Spinal cord (tissue), 10 donors: ENCODE measurements around the gene PRAME. TPM values are rescaled to one million over a fixed set of nuclear protein-coding genes. Genes with fewer than 3 reads are reported as not detected.
"Not testable (repeated sequence)": the region's sequence is repeated elsewhere in the genome, so short reads cannot be mapped to it uniquely, and the experiment has no call there.

Experiments used
- DNase-seq, 6 donors: peaks; one replicate each; pipeline versions ENCODE4 v3.0.0 to v3.0.0-alpha.2; 2013 to 2015; ENCODE audit warnings: low spot score in 6 of 6, low read depth in 4 of 6
- H3K27ac ChIP-seq: one replicate; pipeline ENCODE4 v1.5.1; 2013; ENCODE audit warnings: low read depth, low read length, control low read depth
- H3K27me3 ChIP-seq: one replicate; pipeline ENCODE4 v1.6.1; 2013; ENCODE audit warnings: low read length; ENCODE audit not compliant: control insufficient read depth, insufficient read depth
- H3K36me3 ChIP-seq: one replicate; pipeline ENCODE4 v1.6.1; 2013; ENCODE audit warnings: low read length; ENCODE audit not compliant: control insufficient read depth, insufficient read depth
- H3K4me1 ChIP-seq: one replicate; pipeline ENCODE4 v1.6.1; 2013; ENCODE audit warnings: low read length; ENCODE audit not compliant: control insufficient read depth, insufficient read depth
- H3K4me3 ChIP-seq: one replicate; pipeline ENCODE4 v1.5.1; 2013; ENCODE audit warnings: low read depth, low read length, control low read depth
- H3K9me3 ChIP-seq: one replicate; pipeline ENCODE4 v1.6.1; 2013; ENCODE audit warnings: low read length; ENCODE audit not compliant: control insufficient read depth, insufficient read depth
- WGBS: methylation state at CpG from one replicate; pipeline ENCODE4 v1.1.5; 2013; ENCODE audit warnings: missing lambda C conversion rate; ENCODE audit not compliant: insufficient coverage; 5-methylcytosine and 5-hydroxymethylcytosine counted together
- polyA plus RNA-seq, 2 donors: library from polyadenylated mRNA; unstranded; fragments of 120-200 nt; gene quantifications; one replicate each; pipeline ENCODE4 v1.2.1, GENCODE V29; 2013; ENCODE audit not compliant: insufficient read length in 2 of 2
- total RNA-seq, 2 donors: library from RNA; depleted of rRNA in 1 of 2; stranded (reverse); fragments of 120-200 nt in 1 of 2; fragments of >200 nt in 1 of 2; gene quantifications; one replicate each; pipeline versions ENCODE4 v1.2.3 to v1.2.4, GENCODE V29; 2013 to 2014
- donor health status: healthy.

The PRAME gene
- total and polyA plus RNA-seq, 4 donors, result 0.17 to 0.30 TPM; not detected in 2

GRCh38 chr22:22536515-22536914 is 22.6 kb downstream of the PRAME start:
- Histone ChIP-seq H3K9me3 (no peaks in the 10 kb centered on the region), H3K4me1 (no peaks in the 10 kb centered on the region), H3K36me3 (no peaks in the 10 kb centered on the region), H3K27me3 (peaks cover 2% of the 10 kb centered on the region), H3K4me3 (no peak overlapping the region), H3K27ac (no peak overlapping the region)
- DNase-seq, result no peak
- no CpG with 5 or more reads among the region's 6 CpGs for WGBS

DNA sequence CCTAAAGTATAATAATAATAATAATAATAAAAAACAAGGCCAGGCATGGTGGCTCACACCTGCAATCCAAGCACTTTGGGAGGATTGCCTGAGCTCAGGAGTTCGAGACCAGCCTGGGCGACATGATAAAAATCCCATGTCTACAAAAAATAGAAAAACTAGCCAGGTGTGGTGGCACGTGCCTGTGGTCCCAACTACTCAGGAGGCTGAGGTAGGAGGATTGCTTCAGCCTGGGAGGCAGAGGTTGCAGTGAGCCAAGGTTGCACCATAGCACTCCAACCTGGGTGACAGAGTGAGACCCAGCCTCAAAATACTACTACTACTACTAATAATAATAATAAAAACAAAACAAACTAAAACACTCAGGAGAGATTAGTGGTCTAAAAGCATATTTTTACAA is 23.4 kb downstream of the PRAME start:
- H3K4me3 ChIP-seq, result no peak overlapping the region
- 80% methylated on average over 2 of the region's 3 CpGs for WGBS
- no peaks in the 10 kb centered on the region for H3K9me3 ChIP-seq
- peaks cover 2% of the 10 kb centered on the region for H3K27me3 ChIP-seq
- DNase-seq, result no peak
- no peaks in the 10 kb centered on the region for H3K4me1 ChIP-seq
- no peak overlapping the region for H3K27ac ChIP-seq
- H3K36me3 ChIP-seq, result no peaks in the 10 kb centered on the region

DNA sequence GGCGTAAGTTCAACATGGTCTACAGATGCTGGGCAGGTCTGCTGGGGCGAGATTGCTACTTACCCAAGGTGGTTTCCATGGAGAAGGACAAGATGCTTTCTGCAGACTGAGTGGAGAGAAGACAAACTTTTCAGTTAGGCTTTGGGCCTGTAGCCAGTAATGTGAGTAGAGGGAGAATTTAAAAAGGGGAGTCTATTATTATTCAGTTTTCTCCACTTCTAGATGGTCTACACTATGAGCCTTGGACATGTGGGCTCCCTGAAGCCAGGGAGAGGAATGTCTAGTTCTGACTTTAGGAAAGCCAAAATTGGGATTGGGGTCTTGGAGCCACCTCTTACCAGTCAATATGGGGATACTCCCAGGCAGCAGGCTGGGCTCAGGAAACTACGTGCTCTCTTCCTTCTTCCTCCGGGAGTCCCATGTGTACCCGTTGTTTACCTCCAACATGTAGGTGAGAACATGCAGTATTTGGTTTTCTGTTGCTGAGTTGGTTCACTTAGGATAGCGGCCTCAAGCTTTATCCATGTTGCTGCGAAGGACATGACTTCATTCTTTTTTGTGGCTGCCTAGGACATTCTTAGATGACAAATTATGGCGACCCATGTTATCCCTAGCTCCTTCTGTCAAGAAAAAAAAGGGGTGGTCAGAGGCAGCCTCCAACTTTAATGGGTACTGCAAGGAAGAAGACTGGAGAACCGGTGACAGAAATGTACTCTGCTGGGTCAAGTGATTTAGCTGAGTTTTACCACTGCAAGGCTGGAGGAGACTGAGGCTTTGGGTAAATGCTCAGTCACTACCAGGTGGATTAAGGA is 24.3 kb downstream of the PRAME start:
- no peaks in the 10 kb centered on the region for H3K9me3 ChIP-seq
- 86% methylated on average over 7 of the region's 9 CpGs for WGBS
- DNase-seq, result no peak
- no peaks in the 10 kb centered on the region for H3K36me3 ChIP-seq
- peaks cover 2% of the 10 kb centered on the region for H3K27me3 ChIP-seq
- H3K27ac ChIP-seq, result no peak overlapping the region
- H3K4me3 ChIP-seq, result no peak overlapping the region
- no peaks in the 10 kb centered on the region for H3K4me1 ChIP-seq

DNA sequence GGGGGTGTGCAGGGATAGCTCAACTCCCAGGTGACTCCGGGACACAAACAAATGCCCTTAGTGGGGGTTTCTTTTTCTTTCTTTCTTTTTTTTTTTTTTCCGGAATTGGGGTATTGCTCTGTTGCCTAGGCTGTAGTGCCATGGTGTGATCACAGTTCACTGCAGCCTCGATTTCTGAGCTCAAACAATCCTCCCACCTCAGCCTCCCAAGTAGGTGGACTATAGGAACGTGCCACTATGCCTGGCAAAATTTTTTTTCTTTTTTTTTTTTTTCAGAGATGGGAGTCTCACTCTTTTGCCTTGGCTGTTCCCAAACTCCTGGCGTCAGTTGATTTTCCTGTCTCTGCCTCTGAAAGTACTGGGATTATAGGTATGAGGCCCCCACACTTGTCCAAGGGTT is 25.2 kb downstream of the PRAME start:
- Histone ChIP-seq H3K27me3 (peaks cover 2% of the 10 kb centered on the region), H3K4me3 (no peak overlapping the region), H3K4me1 (no peaks in the 10 kb centered on the region), H3K36me3 (no peaks in the 10 kb centered on the region), H3K27ac (no peak overlapping the region), H3K9me3 (no peaks in the 10 kb centered on the region)
- 60% methylated on average over 1 of the region's 5 CpGs for WGBS
- no peak for DNase-seq

DNA sequence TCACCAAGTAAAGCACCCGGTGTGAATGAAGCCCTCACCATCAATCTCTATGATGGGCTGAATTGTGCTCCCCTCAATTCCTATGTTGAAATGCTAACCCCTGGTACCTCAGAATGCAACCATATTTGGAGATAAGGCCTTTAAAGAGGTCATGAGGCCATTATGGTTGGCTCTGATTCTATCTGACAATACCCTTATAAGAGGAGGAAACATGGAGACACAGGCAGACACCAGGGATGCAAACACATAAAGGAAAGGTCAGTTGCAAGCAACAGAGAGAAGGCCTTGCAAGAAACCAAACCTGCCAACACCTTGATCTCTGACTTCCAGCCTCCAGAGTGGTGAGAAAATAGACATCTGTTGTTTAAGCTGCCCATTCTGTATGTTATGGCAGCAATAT is 25.6 kb downstream of the PRAME start:
- no peaks in the 10 kb centered on the region for H3K36me3 ChIP-seq
- H3K27ac ChIP-seq, result no peak overlapping the region
- no peaks in the 10 kb centered on the region for H3K9me3 ChIP-seq
- H3K4me1 ChIP-seq, result no peaks in the 10 kb centered on the region
- no CpG with 5 or more reads among the region's 1 CpG for WGBS
- DNase-seq, result no peak
- H3K27me3 ChIP-seq, result peaks cover under 1% of the 10 kb centered on the region
- no peak overlapping the region for H3K4me3 ChIP-seq

- not testable (repeated sequence) for H3K27ac ChIP-seq, DNase-seq, H3K4me3 ChIP-seq, H3K27me3 ChIP-seq, H3K9me3 ChIP-seq, H3K4me1 ChIP-seq, H3K36me3 ChIP-seq
- WGBS, result 91% methylated on average over 3 of the region's 12 CpGs
Observed at GRCh38 chr22:22532547-22533071, 26.5 kb downstream of the PRAME start.

DNA sequence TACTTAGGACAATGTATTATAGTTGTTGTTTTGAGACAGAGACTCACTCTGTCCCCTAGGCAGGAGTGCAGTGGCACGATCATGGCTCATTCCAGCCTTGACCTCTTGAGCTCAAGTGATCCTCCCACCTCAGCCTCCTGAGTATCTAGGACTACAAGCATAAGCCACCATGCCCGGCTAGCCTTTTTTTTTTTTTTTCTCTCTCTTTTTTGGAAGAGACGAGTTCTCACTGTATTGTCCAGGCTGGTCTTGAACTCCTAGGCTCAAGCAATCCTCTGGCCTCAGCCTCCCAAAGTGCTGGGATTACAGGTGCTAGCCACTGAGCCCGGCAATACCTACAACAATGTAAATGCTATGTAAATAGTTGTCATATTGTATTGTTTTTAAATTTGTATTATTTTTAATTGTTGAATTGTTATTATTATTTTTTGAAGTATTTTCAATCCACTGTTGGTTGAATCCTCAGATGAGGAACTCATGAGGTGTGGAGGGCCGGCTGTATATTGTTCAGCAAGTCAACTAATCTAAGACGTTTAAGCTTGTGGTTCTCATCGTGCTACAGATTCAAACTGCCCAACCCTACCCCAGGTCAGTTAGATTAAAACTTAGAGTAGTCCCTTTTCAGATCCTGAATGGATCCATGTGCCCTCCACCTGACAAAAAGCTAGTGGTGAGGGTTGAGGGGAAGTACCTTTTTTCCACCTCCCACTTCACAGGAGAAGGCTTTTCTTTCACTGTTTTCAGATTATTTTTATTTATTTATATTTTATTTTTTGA is 27.1 kb downstream of the PRAME start:
- no peak for DNase-seq
- H3K4me1 ChIP-seq, result no peaks in the 10 kb centered on the region
- 100% methylated on average over 1 of the region's 7 CpGs for WGBS
- H3K4me3 ChIP-seq, result no peak overlapping the region
- no peaks in the 10 kb centered on the region for H3K27me3 ChIP-seq
- H3K36me3 ChIP-seq, result no peaks in the 10 kb centered on the region
- H3K27ac ChIP-seq, result no peak overlapping the region
- no peaks in the 10 kb centered on the region for H3K9me3 ChIP-seq

DNA sequence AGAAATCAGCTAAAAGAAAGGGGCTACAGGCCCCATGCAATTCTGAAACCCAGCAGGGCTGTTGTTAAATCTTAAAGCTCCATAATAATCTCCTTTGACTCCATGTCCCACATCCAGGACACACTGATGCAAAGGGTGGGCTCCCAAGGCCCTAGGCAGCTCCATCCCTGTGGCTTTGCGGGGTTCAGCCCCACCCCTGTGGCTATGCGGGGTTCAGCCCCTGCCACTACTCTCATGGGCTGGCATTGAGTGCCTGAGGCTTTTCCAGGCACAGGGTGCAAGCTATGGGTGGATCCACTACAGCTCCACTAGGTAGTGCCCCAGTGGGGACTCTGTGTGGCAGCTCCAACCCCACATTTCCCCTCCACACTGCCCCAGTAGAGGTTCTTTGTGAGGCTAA is 30.3 kb downstream of the PRAME start:
- H3K9me3 ChIP-seq, result no peaks in the 10 kb centered on the region
- no peak for DNase-seq
- H3K27me3 ChIP-seq, result no peaks in the 10 kb centered on the region
- no peaks in the 10 kb centered on the region for H3K4me1 ChIP-seq
- H3K36me3 ChIP-seq, result no peaks in the 10 kb centered on the region
- no peak overlapping the region for H3K4me3 ChIP-seq
- no peak overlapping the region for H3K27ac ChIP-seq
- 100% methylated on average over 2 of the region's 2 CpGs for WGBS

DNA sequence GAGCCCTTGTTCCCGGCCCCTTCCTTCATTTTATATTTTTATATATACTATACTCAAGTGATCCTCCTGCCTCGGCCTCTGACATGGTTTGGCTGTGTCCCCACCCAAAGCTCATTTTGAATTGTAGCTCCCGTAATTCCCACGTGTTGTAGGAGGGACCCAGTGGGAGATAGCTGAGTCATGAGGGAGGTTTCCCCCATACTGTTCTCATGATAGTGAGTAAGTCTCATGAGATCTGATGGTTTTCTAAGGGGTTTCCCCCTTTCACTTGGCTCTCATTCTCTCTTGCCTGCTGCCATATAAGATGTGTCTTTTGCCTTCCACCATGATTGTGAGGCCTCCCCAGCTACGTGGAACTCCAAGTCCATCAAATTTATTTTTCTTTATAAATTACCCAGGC is 31.8 kb downstream of the PRAME start:
- no peak for DNase-seq
- Histone ChIP-seq H3K27me3 (no peaks in the 10 kb centered on the region), H3K27ac (no peak overlapping the region), H3K36me3 (no peaks in the 10 kb centered on the region), H3K4me1 (no peaks in the 10 kb centered on the region), H3K4me3 (no peak overlapping the region), H3K9me3 (no peaks in the 10 kb centered on the region)
- WGBS, result 100% methylated on average over 1 of the region's 5 CpGs
